Neural progenitor cell (in vitro differentiated cells): ENCODE measurements around the gene NT5C.

Source experiments
- CTCF ChIP-seq: fragments of 200-600 bp; sonication (generic); IDR thresholded peaks from 2 replicates; pipeline ENCODE4 v1.5.1; 2017; ENCODE audit warnings: antibody characterized with exemption, mild to moderate bottlenecking
- EZH2 ChIP-seq: fragments of 200-600 bp; sonication (generic); IDR thresholded peaks from 2 replicates; pipeline ENCODE4 v1.6.1; 2017; ENCODE audit warnings: antibody characterized with exemption, mild to moderate bottlenecking, moderate library complexity

GRCh38 chr17:75159196-75160031, 27.9 kb upstream of the NT5C start:
- no peak for TF ChIP-seq CTCF
- no peak for TF ChIP-seq EZH2
